Posterior cingulate gyrus (tissue), 11 donors: ENCODE results near the gene TMEM236.

Experiments used
- DNase-seq, 10 donors: peaks; one replicate each; pipeline versions ENCODE4 v3.0.0 to v3.0.0-alpha.2; 2020 to 2021; ENCODE audit warnings: mixed read lengths in 3 of 10
- intact Hi-C: fragments of 100-400 bp; cut with DNase I; formaldehyde crosslinking; loops from one replicate; pipeline ENCODE4 v1.15.1; 2023

TMEM236 gene

DNA sequence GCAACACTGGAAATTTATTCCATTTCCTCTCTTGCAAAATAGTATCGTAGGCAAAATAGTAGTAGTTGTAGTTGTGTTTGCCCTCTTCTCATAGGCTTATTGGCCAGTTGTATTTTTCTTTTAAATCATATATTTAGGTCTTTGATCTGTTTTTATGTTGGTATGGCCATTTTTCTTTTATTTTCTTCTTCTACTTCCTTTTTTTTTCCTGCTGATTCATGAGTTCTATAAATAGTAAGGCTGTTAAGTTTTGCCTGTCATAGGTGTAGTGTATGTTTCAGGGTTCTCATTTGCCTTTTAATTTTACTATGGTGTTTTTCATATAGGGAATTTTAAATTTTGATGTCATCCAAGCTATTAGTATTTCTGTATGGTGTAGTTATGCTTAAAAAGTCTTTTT, 31.8 kb downstream of the TMEM236 start:
- DNase-seq: no peak
- intact Hi-C loops: no loop called here

DNA sequence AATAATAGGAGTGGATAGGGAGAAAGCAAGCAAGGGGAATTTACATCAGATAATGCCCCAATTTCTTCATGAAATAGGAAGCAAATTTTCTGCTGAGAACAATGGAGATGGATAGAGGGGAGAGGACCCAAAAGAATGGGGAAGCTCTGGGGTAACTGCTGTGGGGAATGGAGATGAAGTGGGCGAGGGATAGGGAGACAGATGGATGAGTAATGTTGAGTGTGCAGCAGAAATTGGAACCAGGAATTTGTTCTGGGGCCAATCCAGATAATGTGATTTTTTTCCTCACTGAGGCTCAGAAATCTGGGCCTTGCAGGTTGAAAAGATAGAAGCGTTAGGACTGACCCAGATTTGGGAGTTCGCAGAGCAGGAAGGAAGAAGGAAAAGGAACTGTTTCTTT, 32.7 kb downstream of the TMEM236 start:
- intact Hi-C loops: no loop called here
- DNase-seq: no peak

DNA sequence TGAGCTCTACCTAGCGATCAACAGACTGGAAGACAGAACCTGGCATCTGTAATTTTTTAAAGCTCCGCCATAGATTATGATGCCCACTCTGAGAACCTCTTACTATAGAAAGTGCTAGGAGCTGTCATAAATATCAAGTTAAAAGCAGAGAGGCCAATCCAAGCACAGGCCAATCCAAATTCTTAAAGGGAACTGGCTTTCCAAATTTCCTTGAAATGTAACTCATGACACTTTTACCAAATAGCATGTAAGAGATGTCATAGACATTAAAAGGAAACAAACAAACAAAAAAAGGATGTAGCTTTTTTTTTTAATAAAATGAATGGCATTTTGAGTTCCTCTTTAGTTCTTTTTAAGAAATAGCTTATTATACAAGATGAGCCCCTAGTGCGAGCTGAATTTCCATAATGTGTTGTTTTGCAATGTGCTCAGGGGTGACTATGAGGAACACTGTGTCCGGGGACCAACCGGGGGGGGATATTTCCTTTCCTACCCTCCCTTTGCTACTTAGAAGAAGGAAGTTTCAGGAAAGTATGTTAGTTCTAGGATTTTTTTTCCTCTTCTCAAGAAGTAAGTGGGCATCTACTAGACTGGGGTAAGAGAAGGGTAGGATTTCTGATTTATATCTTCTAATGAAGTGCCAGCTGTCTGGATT, 33.4 kb downstream of the TMEM236 start:
- intact Hi-C loops: no loop called here
- no peak for DNase-seq

DNA sequence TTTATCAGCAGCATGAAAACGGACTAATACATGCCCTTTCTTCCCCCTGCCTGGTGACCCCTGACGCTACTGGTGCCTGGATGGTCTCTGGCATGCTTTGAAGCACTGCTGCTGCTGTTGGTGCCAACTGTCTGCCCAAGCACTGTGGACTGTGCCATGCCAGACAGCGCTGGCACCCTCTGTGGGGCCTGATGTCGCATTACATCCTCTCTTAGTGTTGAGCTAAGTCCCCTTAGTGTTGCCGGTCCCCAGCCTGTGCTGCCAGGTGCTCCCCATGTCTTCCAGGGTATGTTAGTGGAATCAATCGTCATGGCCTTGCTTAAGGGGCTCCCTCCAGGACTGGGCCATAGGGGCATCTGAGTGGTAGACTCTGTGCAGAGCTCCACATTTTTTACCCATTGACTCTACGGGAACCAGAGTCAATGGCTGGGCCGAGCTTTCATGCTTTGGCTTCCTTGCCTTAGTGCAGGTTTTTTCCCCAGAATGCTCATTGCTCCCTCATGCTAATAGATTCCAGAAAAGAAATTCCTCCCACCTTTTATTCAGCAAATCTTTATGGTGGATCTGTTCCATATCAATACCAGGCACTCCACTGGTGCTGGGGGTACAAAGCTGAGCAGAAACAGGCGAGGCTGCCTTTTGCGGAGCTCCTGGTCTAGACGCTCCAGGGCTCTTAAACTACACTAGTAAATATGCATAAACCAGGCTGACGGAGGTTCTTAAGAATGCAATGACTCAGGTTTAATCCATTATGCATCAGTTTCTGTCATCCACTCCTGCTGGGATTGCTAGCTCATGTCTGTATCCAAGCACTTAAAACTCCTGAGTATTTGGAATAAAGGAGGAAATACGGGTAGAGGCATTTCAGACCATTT, 35.3 kb downstream of the TMEM236 start:
- intact Hi-C loops: no loop called here
- no peak for DNase-seq

DNA sequence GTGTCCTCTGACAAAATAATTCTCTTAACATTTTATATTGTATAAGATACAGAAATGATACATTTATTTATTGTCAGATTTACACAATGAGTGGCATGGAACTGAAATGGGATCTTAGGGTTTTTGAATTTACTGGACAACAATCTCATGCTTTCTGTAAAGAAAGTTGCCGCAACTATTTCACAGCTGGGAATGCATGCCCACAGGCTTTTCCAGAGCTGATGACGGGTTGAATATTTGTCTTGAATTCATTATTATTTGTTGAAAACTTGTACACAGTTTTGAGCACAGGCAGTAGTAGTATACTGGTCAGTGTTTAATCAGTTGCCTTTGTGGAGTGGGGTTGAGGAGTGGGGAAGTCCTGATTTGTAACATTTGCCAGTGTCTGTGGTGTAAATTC, 36.6 kb downstream of the TMEM236 start:
- DNase-seq: no peak
- intact Hi-C loops: no loop called here

DNA sequence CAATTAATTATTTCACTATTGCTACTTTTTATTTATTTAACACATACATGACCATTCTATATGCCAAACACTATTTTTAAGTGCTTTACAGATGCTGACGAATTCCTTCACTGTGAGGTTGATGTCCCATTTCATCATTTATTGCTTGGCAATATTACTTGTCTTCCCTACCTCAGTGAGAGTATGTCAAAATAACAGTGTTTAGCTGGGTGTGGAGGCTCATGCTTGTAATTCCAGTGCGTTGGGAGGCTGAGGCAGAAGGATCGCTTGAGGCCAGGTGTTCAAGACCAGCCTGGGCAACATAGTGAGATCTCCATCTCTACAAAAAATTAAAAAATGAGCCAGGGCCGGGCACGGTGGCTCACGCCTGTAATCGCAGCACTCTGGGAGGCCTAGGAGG, 37.4 kb downstream of the TMEM236 start:
- intact Hi-C loops: no loop called here
- DNase-seq: no peak

DNA sequence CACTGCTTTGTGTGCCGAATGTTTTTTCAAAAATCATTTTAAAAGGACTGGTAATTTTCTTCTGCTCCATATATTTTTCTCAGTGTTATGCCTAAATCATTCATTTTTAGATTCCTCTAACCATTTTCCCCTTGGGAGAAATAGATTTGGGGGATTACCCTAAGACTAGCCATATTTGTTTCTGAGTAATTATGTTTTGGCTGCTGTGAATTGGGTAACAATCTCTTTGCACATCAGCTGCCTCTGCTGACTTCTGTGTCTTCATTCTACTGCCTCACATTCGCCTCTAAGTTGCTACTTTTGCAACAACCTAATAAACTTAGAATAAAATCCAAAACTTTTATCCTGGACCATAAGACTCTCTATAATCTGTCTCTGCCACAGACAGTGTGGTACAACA, 38.6 kb downstream of the TMEM236 start:
- no peak for DNase-seq

DNA sequence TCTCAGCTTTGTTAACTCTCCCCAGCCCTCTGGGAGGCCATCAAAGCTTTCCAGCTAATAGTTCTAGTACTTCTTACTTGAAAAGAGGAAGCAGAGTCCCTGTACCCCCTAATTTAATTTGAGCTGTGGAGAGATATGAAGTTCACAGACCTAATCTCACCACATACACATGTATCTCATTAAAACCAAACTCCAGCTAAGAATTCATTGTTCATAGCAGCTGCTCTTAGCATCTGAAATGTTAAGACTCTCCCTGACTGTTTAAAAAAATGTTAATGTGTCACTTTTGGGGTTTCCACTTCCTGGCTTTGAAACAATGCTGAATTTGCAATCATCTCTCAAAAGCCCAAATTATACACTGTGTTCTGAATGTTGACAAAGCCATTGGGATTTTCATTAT, 41.0 kb downstream of the TMEM236 start:
- DNase-seq: no peak
- intact Hi-C loops: no loop called here

More for the DNA sequence above, 38.6 kb downstream of the TMEM236 start:
- intact Hi-C loops: no loop called here

DNA sequence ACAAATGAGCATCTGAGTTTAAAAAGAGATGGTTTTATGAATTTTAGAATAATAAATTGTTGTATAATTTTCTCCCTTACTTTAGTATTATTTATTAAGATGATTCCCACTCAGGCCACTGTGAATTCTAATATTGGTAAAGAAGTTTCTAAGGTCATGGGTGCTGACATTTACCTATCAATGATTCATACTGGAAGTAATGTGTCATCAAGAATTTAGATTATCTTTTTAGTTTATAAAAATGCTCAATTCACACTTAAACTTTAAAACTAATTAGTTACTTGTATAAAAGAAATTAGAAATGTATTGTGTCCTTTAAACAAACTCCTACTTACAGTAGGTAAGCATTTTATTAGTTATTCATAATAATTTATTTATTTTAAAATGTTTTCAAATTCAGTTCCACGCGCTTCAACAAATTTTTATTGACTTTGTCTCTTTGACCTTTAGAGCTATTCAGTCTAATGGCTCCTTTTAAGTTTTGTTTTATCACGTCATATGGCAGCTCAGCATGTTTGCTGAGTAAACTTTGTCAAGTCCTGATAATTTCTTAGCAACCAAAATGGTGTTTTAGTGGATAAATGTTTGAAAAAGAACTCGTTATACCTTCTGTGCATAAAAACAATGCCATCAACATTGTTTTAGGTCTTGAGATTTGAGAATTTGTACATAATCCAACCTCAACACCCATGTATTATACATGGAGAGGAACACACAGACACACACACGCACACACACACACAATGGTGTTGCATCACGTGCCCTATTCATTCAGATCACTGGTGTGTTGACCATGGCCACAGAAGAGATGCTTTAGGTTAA, 42.0 kb downstream of the TMEM236 start:
- intact Hi-C loops: no loop called here
- DNase-seq: no peak

DNA sequence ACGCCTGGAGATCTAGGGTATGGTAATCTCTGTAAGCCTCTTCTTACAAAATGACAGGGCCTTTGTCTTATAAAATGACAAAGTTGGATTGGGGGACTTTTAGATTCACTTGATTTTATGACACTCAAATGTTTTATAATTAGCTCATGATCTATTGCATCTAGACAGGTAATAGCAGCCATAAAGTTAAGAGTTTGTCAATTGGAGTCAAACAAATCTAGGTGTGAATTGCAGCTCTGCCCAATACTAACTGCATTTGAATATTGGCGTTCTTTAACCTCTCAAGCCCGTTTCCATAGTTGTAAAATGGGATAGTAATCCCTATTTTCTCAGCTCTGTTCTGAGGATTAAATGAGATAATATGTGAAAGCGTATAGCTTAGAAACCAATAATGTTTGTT, 43.1 kb downstream of the TMEM236 start:
- DNase-seq: no peak
- intact Hi-C loops: no loop called here

DNA sequence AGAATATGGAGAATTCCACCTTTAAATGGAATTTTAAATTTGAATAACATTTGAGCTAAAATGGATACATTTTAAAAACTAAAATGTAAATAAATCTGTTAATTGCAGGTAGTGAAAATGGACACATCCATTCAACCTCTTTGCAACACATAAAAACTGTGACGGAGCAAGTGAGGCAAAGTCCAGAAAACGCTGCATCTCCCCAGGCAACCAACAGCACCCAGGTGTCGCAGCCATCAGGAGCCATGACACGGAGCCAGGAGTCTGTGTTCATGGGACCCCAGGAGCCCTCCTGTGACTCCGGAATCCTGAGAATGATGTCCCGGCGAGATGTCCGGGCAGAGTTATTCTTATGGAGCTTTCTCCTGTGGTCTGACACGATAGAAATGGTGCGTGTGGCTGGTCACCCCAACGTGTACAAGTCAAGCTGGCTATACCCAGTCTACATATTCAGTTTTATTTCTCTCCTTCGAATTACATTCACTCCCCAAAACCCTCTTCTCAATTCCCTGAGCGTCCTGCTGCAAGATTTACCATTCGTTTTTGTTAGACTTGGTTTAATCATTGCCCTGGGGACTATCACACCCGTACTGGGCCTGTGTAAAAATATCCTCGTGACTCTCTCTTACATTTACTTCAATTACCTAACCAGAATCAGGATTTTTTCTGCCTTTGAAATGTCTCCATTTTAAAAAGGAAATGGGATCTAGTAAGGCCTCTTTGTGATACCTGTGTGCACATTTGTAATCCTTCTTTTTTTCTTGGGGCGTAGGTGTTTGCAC, 44.0 kb downstream of the TMEM236 start:
- intact Hi-C loops: no loop called here

DNA sequence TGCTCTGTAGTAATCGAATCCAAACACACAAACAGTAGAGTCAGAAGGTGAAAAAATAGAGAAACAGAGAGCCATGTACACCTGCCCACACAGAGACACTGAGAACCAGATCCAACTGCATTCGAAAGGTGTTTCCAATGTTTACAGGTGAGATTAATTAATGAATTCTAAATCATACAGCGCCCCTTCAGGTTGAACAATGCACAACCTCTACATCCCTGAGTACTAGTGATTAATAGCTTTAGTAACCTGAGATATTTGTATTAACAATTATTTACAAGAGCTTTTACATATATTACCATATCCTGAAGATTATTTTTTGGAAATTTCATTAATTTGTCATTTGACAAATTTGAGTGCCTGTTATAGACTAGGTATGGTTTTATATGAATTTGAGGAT, 49.5 kb downstream of the TMEM236 start:
- DNase-seq: no peak
- intact Hi-C loops: no loop called here

More for the DNA sequence above, 44.0 kb downstream of the TMEM236 start:
- DNase-seq: no peak

DNA sequence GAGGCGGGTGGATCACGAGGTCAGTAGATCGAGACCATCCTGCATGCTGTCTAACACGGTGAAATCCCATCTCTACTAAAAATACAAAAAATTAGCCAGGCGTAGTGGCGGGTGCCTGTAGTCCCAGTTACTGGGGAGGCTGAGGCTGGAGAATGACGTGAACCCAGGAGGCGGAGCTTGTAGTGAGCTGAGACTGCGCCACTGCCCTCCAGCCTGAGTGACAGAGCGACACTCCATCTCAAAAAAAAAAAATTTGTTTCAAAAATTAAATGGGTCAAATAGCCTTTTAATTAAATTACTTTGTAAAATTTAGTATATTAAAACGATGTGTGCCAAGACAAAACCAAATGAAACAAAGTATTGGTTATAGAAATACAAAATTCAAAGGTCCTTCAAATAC, 50.3 kb downstream of the TMEM236 start:
- no peak for DNase-seq
- intact Hi-C loops: no loop called here

DNA sequence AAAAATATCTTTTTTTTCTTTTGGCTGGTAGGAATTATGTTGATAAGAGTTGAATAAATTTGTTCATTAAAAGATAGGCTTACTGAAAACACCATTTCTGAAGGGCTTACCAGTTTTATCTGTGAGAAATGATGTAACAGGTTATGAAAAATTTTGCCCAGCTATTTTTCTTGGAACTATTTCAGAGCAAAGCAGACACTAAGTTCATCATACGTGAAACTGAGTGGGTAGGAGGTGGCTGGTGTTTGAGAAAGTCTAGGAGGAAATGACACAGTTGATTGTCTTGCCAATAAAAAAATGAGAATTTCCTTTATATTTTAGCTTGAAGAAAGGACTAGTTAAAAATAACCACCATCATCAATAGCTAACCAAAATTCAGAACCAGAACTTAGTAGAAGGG, 51.0 kb downstream of the TMEM236 start:
- intact Hi-C loops: no loop called here
- DNase-seq: no peak

DNA sequence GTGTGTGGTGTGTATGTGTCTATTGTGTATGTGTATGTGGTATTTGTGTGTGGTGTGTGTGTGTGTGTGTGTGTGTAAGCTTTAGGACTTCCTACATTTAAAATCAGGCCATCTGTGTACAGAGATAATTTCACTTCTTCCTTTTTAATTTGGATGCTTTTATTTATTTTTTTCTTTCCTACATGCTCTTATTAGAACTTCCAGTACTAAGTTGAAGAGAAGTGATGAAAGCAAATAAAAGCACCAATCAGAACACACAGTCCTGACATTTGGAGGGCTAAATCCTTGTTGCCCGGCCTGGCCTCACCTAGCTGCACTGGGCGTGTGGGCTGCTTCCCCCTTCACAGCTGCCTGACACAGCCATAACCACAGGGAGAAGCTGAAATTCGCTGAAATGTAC, 53.3 kb downstream of the TMEM236 start:
- no peak for DNase-seq
- intact Hi-C loops: no loop called here

DNA sequence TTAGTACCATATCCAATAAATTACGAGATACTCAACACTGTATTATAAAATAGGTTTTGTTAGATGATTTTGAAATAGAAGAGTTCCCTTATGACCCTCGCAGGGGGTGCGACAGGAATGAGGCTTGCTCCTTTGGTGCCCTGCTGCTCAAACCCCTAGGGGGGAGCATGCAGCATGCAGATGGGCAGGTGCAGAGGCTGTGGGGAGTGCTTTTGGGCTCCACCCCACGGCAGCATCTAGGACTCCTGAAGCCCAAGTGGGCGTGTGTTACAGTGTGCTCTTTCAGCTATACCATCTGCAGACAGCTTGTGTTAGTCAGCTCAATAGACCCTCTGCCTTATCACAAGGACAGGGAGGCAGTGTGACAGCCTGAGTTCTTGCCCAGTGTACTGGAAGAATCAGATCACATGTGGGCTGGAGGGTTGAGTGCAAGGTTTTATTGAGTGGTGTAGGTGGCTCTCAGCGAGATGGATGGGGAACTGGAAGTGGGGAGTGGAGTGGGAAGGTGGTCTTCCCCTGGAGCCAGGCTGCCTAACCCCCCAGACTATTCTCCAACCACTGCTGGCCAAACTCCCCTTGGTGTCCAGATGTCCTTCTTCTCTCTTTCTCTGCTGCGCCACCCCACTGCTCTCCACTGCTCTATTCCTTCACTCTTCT, 54.0 kb downstream of the TMEM236 start:
- intact Hi-C loops: no loop called here
- peak in 1 of 10 donors; percentile 70 for DNase-seq

DNA sequence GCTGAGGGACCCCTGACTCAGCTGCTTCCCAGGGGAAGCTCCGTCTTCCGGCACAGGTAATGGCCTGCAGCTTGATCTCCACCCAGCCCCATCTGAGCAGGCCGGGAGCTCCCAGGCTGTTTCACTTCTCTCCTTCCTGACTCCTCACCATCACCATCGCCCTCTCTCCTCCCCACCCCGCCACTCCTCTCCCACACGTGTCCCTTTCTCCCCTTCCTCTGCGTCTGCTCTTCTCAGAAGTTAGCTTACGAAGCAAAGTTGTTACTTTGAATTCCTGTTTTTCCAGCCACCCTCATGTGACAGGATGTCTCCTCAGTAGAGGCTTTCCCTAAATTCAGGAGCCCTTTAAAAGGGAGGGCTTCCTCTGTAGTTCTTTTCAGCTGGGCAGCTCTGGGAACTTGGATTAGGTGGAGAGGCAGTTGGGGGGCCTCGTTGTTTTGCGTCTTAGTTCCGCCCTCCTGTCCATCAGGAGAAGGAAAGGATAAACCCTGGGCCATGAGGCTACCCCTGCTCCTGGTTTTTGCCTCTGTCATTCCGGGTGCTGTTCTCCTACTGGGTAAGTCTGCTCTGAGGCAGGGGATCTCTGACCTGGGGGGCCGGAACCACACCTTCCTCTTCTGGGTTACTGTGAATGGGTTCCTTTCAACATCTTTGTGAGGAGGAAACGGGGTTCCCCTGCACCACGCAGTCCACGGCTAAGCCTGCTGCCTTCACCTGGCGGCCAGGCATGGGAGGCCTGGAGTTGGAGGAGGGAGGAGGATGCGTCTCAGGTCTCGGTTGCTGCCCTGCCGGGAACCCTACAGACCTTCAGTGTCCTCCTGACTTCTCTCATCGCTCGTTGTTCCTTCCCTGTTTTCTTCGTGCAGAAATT, 57.2 kb downstream of the TMEM236 start, which contains the start of gene MRC1:
Gene MRC1, plus strand, starts transcription at position 378 of the 871 bp plus-strand sequence. Its CDS starts 118 bp downstream, at position 496.
- DNase-seq: peak in 1 of 10 donors; percentile 56

DNA sequence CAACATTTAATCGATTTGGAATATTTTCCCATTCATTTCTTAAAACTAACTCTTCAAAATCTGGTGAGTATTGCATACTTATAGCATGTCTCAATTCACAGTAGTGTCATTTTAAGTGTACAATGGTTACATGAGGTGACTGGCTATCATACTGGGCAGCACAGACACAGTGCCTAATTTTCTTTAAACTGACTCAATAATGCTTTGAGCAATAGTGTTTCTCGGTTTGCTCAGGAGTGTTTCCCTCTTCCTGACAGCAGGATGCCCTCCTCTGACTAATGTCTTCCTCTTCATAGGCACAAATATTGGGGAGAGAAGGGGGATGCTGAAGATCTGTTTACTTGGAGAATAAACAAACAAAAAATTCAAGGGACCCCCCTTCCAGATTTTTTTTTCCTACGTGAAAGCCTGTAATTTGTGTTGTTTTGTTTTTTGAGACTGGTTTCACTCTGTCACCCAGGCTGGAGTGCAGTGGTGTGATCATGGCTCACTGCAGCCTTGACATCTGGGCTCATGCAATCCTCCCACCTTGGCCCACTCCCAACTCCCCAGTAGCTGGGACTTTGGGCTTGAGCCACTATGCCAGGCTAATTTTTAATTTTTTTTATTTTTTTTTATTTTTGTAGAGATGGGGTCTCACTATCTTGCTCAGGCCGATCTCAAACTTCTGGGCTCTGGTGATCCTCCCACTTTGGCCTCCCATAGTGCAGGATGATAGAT, 59.3 kb downstream of the TMEM236 start:
- intact Hi-C loops: no loop called here
- DNase-seq: no peak

More for the DNA sequence above, 57.2 kb downstream of the TMEM236 start, which contains the start of gene MRC1:
- intact Hi-C loops: no loop called here
